HEK293 (cell line): ENCODE measurements around the gene PSME1.

Experiments
- CTCF ChIA-PET: fragments of 350-600 bp; formaldehyde crosslinking; extraction: SDS; loops from one replicate; lab custom pipeline; 2021; ENCODE audit warnings: antibody characterized with exemption; lab: Yijun Ruan, JAX
- POLR2A ChIA-PET: fragments of 300-600 bp; formaldehyde crosslinking; extraction: SDS; loops from one replicate; lab custom pipeline; 2020; ENCODE audit warnings: antibody characterized with exemption, inconsistent platforms; lab: Yijun Ruan, JAX
- H3K27ac ChIP-seq: fragments of 200-500 bp; sonication (Bioruptor generic); 2 replicates; pipeline ENCODE4 v1.5.1; 2014; ENCODE audit warnings: low read depth, low read length, control low read depth, inconsistent platforms; ENCODE audit errors: extremely low read depth
- H3K36me3 ChIP-seq, 2 experiments: fragments of 200-500 bp in 1 of 2; sonication (Bioruptor generic) in 1 of 2; 1 replicate in 1 of 2; 2 replicates in 1 of 2; pipeline ENCODE4 v1.5.1; 2014 to 2017; ENCODE audit warnings: inconsistent platforms in 2 of 2, low read length in 2 of 2; ENCODE audit not compliant: control insufficient read depth in 2 of 2, insufficient read depth in 1 of 2
- H3K4me1 ChIP-seq: fragments of 200-500 bp; sonication (Bioruptor generic); 2 replicates; pipeline ENCODE4 v1.5.1; 2014; ENCODE audit warnings: mild to moderate bottlenecking, low read length, inconsistent platforms; ENCODE audit not compliant: control insufficient read depth, insufficient read depth
- H3K4me3 ChIP-seq: 2 replicates; pipeline ENCODE4 v1.5.1; 2011; ENCODE audit warnings: low read depth, mild to moderate bottlenecking, control low read depth, low read length, moderate library complexity
- H3K9me3 ChIP-seq: fragments of 200-500 bp; sonication (Bioruptor generic); 2 replicates; pipeline ENCODE4 v1.5.1; 2014; ENCODE audit warnings: low read depth, low read length, inconsistent platforms; ENCODE audit not compliant: control insufficient read depth, insufficient read depth
- ELK4 ChIP-seq: IDR thresholded peaks from 2 replicates; pipeline ENCODE4 v1.6.1; 2011; ENCODE audit warnings: mild to moderate bottlenecking, low read depth, low read length, borderline replicate concordance
- HOXC10 ChIP-seq: sonication (generic); formaldehyde crosslinking; IDR thresholded peaks from 2 replicates; pipeline ENCODE4 v1.8.1; 2023; ENCODE audit warnings: mild to moderate bottlenecking, missing genetic modification reagents
- RBAK ChIP-seq: fragments of 450-650 bp; formaldehyde crosslinking; IDR thresholded peaks from 2 replicates; pipeline ENCODE4 v1.5.1; 2016; ENCODE audit warnings: missing biosample characterization, missing genetic modification characterization
- YY1 ChIP-seq: fragments of 450-650 bp; formaldehyde crosslinking; IDR thresholded peaks from 2 replicates; pipeline ENCODE4 v1.5.1; 2018; ENCODE audit warnings: missing biosample characterization, missing genetic modification characterization
- ZNF146 ChIP-seq: fragments of 450-650 bp; formaldehyde crosslinking; IDR thresholded peaks from 2 replicates; pipeline ENCODE4 v1.5.1; 2016; ENCODE audit warnings: missing biosample characterization, missing genetic modification characterization
- ZNF280D ChIP-seq: fragments of 450-650 bp; formaldehyde crosslinking; IDR thresholded peaks from 2 replicates; pipeline ENCODE4 v1.5.1; 2016; ENCODE audit warnings: missing biosample characterization, missing genetic modification characterization
- ZNF37A ChIP-seq: fragments of 450-650 bp; IDR thresholded peaks from 2 replicates; pipeline ENCODE4 v1.5.1; 2018; ENCODE audit warnings: missing biosample characterization, missing genetic modification characterization
- ZNF404 ChIP-seq: fragments of 450-650 bp; formaldehyde crosslinking; IDR thresholded peaks from 2 replicates; pipeline ENCODE4 v1.5.1; 2017; ENCODE audit warnings: missing biosample characterization, missing genetic modification characterization
- ZNF585B ChIP-seq: fragments of 450-650 bp; formaldehyde crosslinking; IDR thresholded peaks from 2 replicates; pipeline ENCODE4 v1.5.1; 2016; ENCODE audit warnings: missing biosample characterization, missing genetic modification characterization
- ZNF600 ChIP-seq: fragments of 450-650 bp; formaldehyde crosslinking; IDR thresholded peaks from 2 replicates; pipeline ENCODE4 v1.5.1; 2016; ENCODE audit warnings: missing biosample characterization, missing genetic modification characterization
- ZNF623 ChIP-seq: fragments of 450-650 bp; formaldehyde crosslinking; IDR thresholded peaks from 2 replicates; pipeline ENCODE4 v1.5.1; 2016; ENCODE audit warnings: missing biosample characterization, missing genetic modification characterization
- ZNF692 ChIP-seq: fragments of 450-650 bp; formaldehyde crosslinking; IDR thresholded peaks from 2 replicates; pipeline ENCODE4 v1.5.1; 2016; ENCODE audit warnings: missing biosample characterization, missing genetic modification characterization
- ZNF707 ChIP-seq: fragments of 450-650 bp; formaldehyde crosslinking; IDR thresholded peaks from 2 replicates; pipeline ENCODE4 v1.5.1; 2016; ENCODE audit warnings: missing biosample characterization, missing genetic modification characterization
- ZNF76 ChIP-seq: fragments of 450-650 bp; formaldehyde crosslinking; IDR thresholded peaks from 2 replicates; pipeline ENCODE4; 2016; ENCODE audit warnings: low read depth, missing biosample characterization, missing genetic modification characterization, borderline replicate concordance
- ZNF792 ChIP-seq: fragments of 450-650 bp; formaldehyde crosslinking; IDR thresholded peaks from 2 replicates; pipeline ENCODE4 v1.5.1; 2016; ENCODE audit warnings: missing biosample characterization, missing genetic modification characterization
- TF ChIP-seq, protein P1 (sequence below): sonication (generic); formaldehyde crosslinking; IDR thresholded peaks from 2 replicates; pipeline ENCODE4 v1.8.1; 2022; ENCODE audit warnings: mild to moderate bottlenecking, moderate library complexity, missing genetic modification reagents
- TF ChIP-seq, protein P2 (sequence below): fragments of 450-650 bp; IDR thresholded peaks from 2 replicates; pipeline ENCODE4 v1.5.1; 2018; ENCODE audit warnings: missing biosample characterization, missing genetic modification characterization

Gene PSME1

DNA sequence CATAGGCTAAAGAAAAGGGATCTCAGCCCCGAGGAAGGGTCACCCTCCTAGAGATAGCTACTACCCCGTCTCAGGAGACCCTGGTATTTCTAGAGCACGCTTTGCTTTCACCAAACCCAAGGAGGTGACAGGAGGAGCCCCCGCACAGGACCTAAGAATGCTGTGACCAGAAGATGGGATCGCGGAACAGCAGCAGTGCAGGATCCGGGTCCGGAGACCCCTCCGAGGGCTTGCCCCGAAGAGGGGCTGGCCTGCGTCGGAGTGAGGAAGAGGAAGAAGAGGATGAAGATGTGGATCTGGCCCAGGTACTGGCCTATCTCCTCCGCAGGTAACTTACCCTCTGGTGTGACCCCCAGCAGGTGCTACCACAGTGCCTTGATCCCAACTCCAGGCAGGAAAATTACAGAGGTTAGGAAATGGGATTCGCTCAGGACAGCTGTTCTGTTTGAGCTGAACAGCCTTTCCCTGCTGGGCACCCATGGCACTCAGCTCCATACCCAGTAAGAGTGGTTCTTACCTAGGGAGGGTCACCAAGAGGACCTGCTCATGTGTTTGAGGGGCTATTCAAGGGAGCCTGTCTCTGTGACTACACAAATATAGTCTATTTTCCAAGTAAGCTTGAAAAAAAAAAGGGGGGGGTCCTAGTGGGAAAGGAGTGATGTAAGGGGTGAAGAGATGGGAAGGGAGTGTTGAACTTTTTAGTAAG lies 20.4 kb upstream of the PSME1 start:
- POLR2A ChIA-PET, result interaction anchor here (0.5 to 8.3 kb wide), 24 partner anchors 9 to 192 kb away, joined by 3 to 163 read pairs (median 6); partner anchors contain the start of genes CHMP4A, CIDEB, EMC9 and IPO4
- Histone ChIP-seq H3K36me3 (peaks cover 10 to 38% of the 10 kb centered on the region in 2 experiments; a peak in 2 of 3 replicates), H3K27ac (peak overlapping the region; percentile 2; the same call in 1 of the 2 replicates)

GRCh38 chr14:24116128-24116814 lies 19.7 kb upstream of the PSME1 start:
- TF ChIP-seq ZNF792 (tag by site-specific recombination), result no peak
- no peak for TF ChIP-seq ZNF280D (tag by site-specific recombination)
- TF ChIP-seq ZNF692, result no peak
- TF ChIP-seq RBAK (tag by site-specific recombination), result no peak
- no peak for TF ChIP-seq YY1
- no peak for TF ChIP-seq HOXC10 (CRISPR knock-in tag)
- no peak for TF ChIP-seq ZNF404 (tag by site-specific recombination)
- Histone ChIP-seq H3K36me3 (peaks cover 10 to 45% of the 10 kb centered on the region in 2 experiments; a peak in 2 of 3 replicates), H3K9me3 (no peaks in the 10 kb centered on the region), H3K4me3 (no peak overlapping the region; the same call in 1 of the 2 replicates), H3K4me1 (no peaks in the 10 kb centered on the region), H3K27ac (no peak overlapping the region)
- POLR2A ChIA-PET, result interaction anchor here (1.8 to 8.3 kb wide), 5 partner anchors 13 to 45 kb away, joined by 5 to 163 read pairs (median 60); partner anchors contain the start of genes EMC9, IRF9, PCK2 and PSME1
- CTCF ChIA-PET, result interaction anchor here (1.0 to 1.9 kb wide), 2 partner anchors 18 to 58 kb away, joined by 5 to 7 read pairs; no protein-coding TSS in a partner anchor

More for the DNA sequence above, 20.4 kb upstream of the PSME1 start:
- no peaks in the 10 kb centered on the region for H3K9me3 ChIP-seq
- TF ChIP-seq ELK4 (no peak), ZNF600 (0 out of 2 replicates have a peak, but pooled peaks have one; percentile 41), ZNF585B (tag by site-specific recombination) (no peak), ZNF146 (no peak), ZNF623 (tag by site-specific recombination) (peak; percentile 48), ZNF707 (no peak), ZNF37A (tag by site-specific recombination) (no peak), ZNF76 (tag by site-specific recombination) (no peak)
- TF ChIP-seq, protein P1, sequence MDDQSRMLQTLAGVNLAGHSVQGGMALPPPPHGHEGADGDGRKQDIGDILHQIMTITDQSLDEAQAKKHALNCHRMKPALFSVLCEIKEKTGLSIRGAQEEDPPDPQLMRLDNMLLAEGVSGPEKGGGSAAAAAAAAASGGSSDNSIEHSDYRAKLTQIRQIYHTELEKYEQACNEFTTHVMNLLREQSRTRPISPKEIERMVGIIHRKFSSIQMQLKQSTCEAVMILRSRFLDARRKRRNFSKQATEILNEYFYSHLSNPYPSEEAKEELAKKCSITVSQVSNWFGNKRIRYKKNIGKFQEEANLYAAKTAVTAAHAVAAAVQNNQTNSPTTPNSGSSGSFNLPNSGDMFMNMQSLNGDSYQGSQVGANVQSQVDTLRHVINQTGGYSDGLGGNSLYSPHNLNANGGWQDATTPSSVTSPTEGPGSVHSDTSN, result no peak
- TF ChIP-seq, protein P2, sequence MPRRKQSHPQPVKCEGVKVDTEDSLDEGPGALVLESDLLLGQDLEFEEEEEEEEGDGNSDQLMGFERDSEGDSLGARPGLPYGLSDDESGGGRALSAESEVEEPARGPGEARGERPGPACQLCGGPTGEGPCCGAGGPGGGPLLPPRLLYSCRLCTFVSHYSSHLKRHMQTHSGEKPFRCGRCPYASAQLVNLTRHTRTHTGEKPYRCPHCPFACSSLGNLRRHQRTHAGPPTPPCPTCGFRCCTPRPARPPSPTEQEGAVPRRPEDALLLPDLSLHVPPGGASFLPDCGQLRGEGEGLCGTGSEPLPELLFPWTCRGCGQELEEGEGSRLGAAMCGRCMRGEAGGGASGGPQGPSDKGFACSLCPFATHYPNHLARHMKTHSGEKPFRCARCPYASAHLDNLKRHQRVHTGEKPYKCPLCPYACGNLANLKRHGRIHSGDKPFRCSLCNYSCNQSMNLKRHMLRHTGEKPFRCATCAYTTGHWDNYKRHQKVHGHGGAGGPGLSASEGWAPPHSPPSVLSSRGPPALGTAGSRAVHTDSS (tag by site-specific recombination), result peak; percentile 76
- no peaks in the 10 kb centered on the region for H3K4me1 ChIP-seq
- peak overlapping the region; percentile 73 for H3K4me3 ChIP-seq
- CTCF ChIA-PET, result interaction anchor here (0.7 to 2.4 kb wide), 4 partner anchors 19 to 71 kb away, joined by 3 to 13 read pairs (median 6); partner anchors contain the start of genes IRF9 and PSME1
